K562 (cell line): ENCODE results near the gene PLA1A. TPM values are rescaled to one million over a fixed set of nuclear protein-coding genes. Genes with fewer than 3 reads are reported as not detected.

ENCODE experiments used
- ATAC-seq: fragments of 200-7000 bp; cut with Tn5 transposase; 3 replicates; pipeline ENCODE4 v1.9.1; 2020; ENCODE audit warnings: moderate library complexity
- BruUV-seq: library from RNA; stranded (reverse); fragments of 400-500 nt; replicated peaks from 2 replicates; lab custom pipeline; 2021; lab: Mats Ljungman, UMichigan
- CTCF ChIA-PET: fragments of 300-600 bp; formaldehyde crosslinking; extraction: SDS; loops from one replicate; lab custom pipeline; 2021; ENCODE audit warnings: low intra/inter-chr PET ratio; lab: Yijun Ruan, JAX
- POLR2A ChIA-PET: fragments of 300-600, 350-650 bp; sonication (Branson Sonifier 250); formaldehyde crosslinking; extraction: SDS; loops from one replicate; lab custom pipeline; 2021; ENCODE audit warnings: antibody characterized with exemption, inconsistent platforms; lab: Yijun Ruan, JAX
- DNase-seq, 4 experiments: peaks; one replicate each; pipeline versions ENCODE4 v3.0.0 to v3.0.0-alpha.2; 2011 to 2018; ENCODE audit warnings: low spot score in 3 of 4, mixed read lengths in 3 of 4; ENCODE audit errors: extremely low read depth in 1 of 4
- FAIRE-seq: peaks from 2 replicates; lab custom pipeline; 2011; peaks lifted over from hg19 to GRCh38; lab: Jason Lieb, UNC
- H2AFZ ChIP-seq: 2 replicates; pipeline ENCODE4 v1.6.0; 2011; ENCODE audit warnings: low read depth, low read length, control low read depth, inconsistent platforms
- H3K27ac ChIP-seq: fragments of 200-600 bp; 3 replicates; pipeline ENCODE4 v1.8.0; 2011; ENCODE audit warnings: low read depth, mild to moderate bottlenecking, control low read depth, inconsistent platforms, low read length, moderate library complexity, mixed read lengths; ENCODE audit errors: extremely low read depth
- H3K27me3 ChIP-seq, 2 experiments: fragments of 300-600 bp in 1 of 2; 2 replicates in 1 of 2; 3 replicates in 1 of 2; pipeline versions ENCODE4 v1.6.0 to v1.8.0; 2011; ENCODE audit warnings: inconsistent platforms in 2 of 2, low read length in 2 of 2, mild to moderate bottlenecking in 1 of 2, mixed read lengths in 1 of 2, moderate library complexity in 1 of 2; ENCODE audit not compliant: control insufficient read depth in 2 of 2, insufficient read depth in 2 of 2
- H3K36me3 ChIP-seq: fragments of 300-600 bp; 3 replicates; pipeline ENCODE4 v1.8.0; 2011; ENCODE audit warnings: mild to moderate bottlenecking, low read length, inconsistent platforms; ENCODE audit not compliant: control insufficient read depth, insufficient read depth
- H3K4me1 ChIP-seq, 2 experiments: fragments of 200-600 bp in 1 of 2; replicated peaks in 1 of 2; 2 replicates in 1 of 2; 3 replicates in 1 of 2; pipeline versions ENCODE4 v1.5.1 to v1.8.0; 2011; ENCODE audit warnings: inconsistent platforms in 2 of 2, low read length in 2 of 2, mild to moderate bottlenecking in 1 of 2, mixed read lengths in 1 of 2, moderate library complexity in 1 of 2; ENCODE audit not compliant: control insufficient read depth in 2 of 2, insufficient read depth in 2 of 2
- H3K4me2 ChIP-seq: 2 replicates; pipeline ENCODE4 v1.6.1; 2011; ENCODE audit warnings: low read length, control low read depth, inconsistent platforms, mixed read lengths; ENCODE audit not compliant: insufficient read depth
- H3K4me3 ChIP-seq: fragments of 200-600 bp; sonication (generic), shearing (Covaris generic); 2 replicates; pipeline ENCODE4 v1.5.1; 2016; ENCODE audit warnings: control low read depth, inconsistent platforms
- H3K79me2 ChIP-seq: fragments of 200-600 bp; 3 replicates; pipeline ENCODE4 v1.8.0; 2011; ENCODE audit warnings: low read length, inconsistent platforms; ENCODE audit not compliant: control insufficient read depth, insufficient read depth
- H3K9ac ChIP-seq, 2 experiments: 2 replicates each; pipeline versions ENCODE4 v1.6.0 to v1.6.1; 2011; ENCODE audit warnings: low read depth in 2 of 2, low read length in 2 of 2, control low read depth in 1 of 2, inconsistent platforms in 1 of 2, mild to moderate bottlenecking in 1 of 2, mixed read lengths in 1 of 2; ENCODE audit not compliant: insufficient read depth in 1 of 2
- H3K9me1 ChIP-seq: one replicate; pipeline ENCODE4 v1.6.0; 2011; ENCODE audit warnings: inconsistent platforms, mild to moderate bottlenecking, low read length, moderate library complexity; ENCODE audit not compliant: control insufficient read depth, insufficient read depth
- H3K9me3 ChIP-seq: replicated peaks from 2 replicates; pipeline ENCODE4 v1.5.1; 2011; ENCODE audit warnings: low read depth, low read length, inconsistent platforms; ENCODE audit not compliant: control insufficient read depth, insufficient read depth
- H4K20me1 ChIP-seq: replicated peaks from 2 replicates; pipeline ENCODE4 v1.6.1; 2011; ENCODE audit warnings: low read length, inconsistent platforms, mixed read lengths; ENCODE audit not compliant: control insufficient read depth, insufficient read depth
- CREBBP ChIP-seq: IDR thresholded peaks from one replicate; pipeline ENCODE4 v1.6.1; 2012; ENCODE audit warnings: low read depth, mild to moderate bottlenecking, control low read depth, inconsistent platforms, low read length
- E2F6 ChIP-seq, 2 experiments: IDR thresholded peaks; 2 replicates each; pipeline ENCODE4 v1.6.1; 2011; ENCODE audit warnings: borderline replicate concordance in 1 of 2, control low read depth in 1 of 2, low read depth in 1 of 2, low read length in 1 of 2, mild to moderate bottlenecking in 1 of 2, mixed read lengths in 1 of 2, moderate library complexity in 1 of 2; ENCODE audit not compliant: insufficient read depth in 1 of 2, insufficient read length in 1 of 2, poor library complexity in 1 of 2, severe bottlenecking in 1 of 2; ENCODE audit errors: extremely low read depth in 1 of 2
- HBP1 ChIP-seq: fragments of 450-650 bp; formaldehyde crosslinking; IDR thresholded peaks from 2 replicates; pipeline ENCODE4 v1.4.0; 2022; ENCODE audit warnings: missing genetic modification characterization
- HDAC2 ChIP-seq: fragments of 450-650 bp; IDR thresholded peaks from 2 replicates; pipeline ENCODE4 v1.6.1; 2016; ENCODE audit warnings: mild to moderate bottlenecking
- IRF9 ChIP-seq: fragments of 450-650 bp; IDR thresholded peaks from 2 replicates; pipeline ENCODE4 v1.6.1; 2016; ENCODE audit warnings: missing biosample characterization, missing genetic modification characterization
- MAFF ChIP-seq: IDR thresholded peaks from 2 replicates; pipeline ENCODE4 v1.6.1; 2012; ENCODE audit warnings: low read length, improper control_type of control experiment
- MCM3 ChIP-seq: fragments of 450-650 bp; IDR thresholded peaks from 2 replicates; pipeline ENCODE4 v1.6.1; 2016
- NRF1 ChIP-seq, 2 experiments: fragments of 450-650 bp; IDR thresholded peaks in 1 of 2; conservative IDR thresholded peaks in 1 of 2; 2 replicates each; pipeline ENCODE4 v1.6.1; 2014; ENCODE audit warnings: mild to moderate bottlenecking in 2 of 2
- RAD21 ChIP-seq, 2 experiments: fragments of 250-450 bp in 1 of 2; fragments of 450-650 bp in 1 of 2; sonication (Bioruptor Pico) in 1 of 2; formaldehyde crosslinking in 1 of 2; IDR thresholded peaks in 1 of 2; conservative IDR thresholded peaks in 1 of 2; 2 replicates each; pipeline versions ENCODE4 v1.4.0 to v1.8.0; 2020 to 2022; ENCODE audit warnings: mild to moderate bottlenecking in 2 of 2, moderate library complexity in 1 of 2
- SIN3B ChIP-seq: fragments of 450-650 bp; IDR thresholded peaks from 2 replicates; pipeline ENCODE4 v1.6.1; 2017; ENCODE audit warnings: low read depth, mild to moderate bottlenecking, moderate library complexity
- U2AF2 ChIP-seq: fragments of 200-400 bp; formaldehyde crosslinking; optimal IDR thresholded peaks from 2 replicates; pipeline ENCODE3; 2017; ENCODE audit warnings: low read depth, mild to moderate bottlenecking, low read length
- XRCC5 ChIP-seq: fragments of 200-400 bp; formaldehyde crosslinking; IDR thresholded peaks from 2 replicates; pipeline ENCODE4 v1.6.1; 2017; ENCODE audit warnings: low read depth, mild to moderate bottlenecking, low read length
- ZFP36 ChIP-seq: fragments of 150-350 bp; IDR thresholded peaks from 2 replicates; pipeline ENCODE4 v1.6.1; 2018; ENCODE audit warnings: low read length, low read depth; ENCODE audit not compliant: partially characterized antibody
- ZKSCAN1 ChIP-seq: fragments of 150-350 bp; IDR thresholded peaks from 2 replicates; pipeline ENCODE4 v1.6.1; 2016; ENCODE audit warnings: low read depth, low read length
- ZNF583 ChIP-seq: fragments of 250-450 bp; sonication (Bioruptor Pico); IDR thresholded peaks from 2 replicates; pipeline ENCODE4 v1.4.0; 2020
- ZNF655 ChIP-seq: fragments of 250-450 bp; sonication (Bioruptor Pico); IDR thresholded peaks from 2 replicates; pipeline ENCODE4 v1.5.0; 2021
- WGBS: fragments of 100-300 bp; shearing (Covaris generic); methylation state at CpG from one replicate; pipeline ENCODE4 v1.1.6; 2016; ENCODE audit warnings: low coverage, mixed read lengths; ENCODE audit not compliant: insufficient coverage; ENCODE audit errors: missing lambda C conversion rate; 5-methylcytosine and 5-hydroxymethylcytosine counted together
- in situ Hi-C: fragments of 300-500 bp; cut with MboI; formaldehyde crosslinking; loops from 4 replicates; pipeline ENCODE4 v1.15.0; 2018; ENCODE audit warnings: inconsistent platforms, mixed read lengths
- intact Hi-C: fragments of 100-400 bp; cut with micrococcal nuclease; formaldehyde crosslinking; loops from 2 replicates; pipeline ENCODE4 v1.14.2; 2022
- polyA plus RNA-seq, 8 experiments: library from polyadenylated mRNA; depleted of rRNA in 4 of 8; stranded (reverse) in 5 of 8; unstranded in 3 of 8; fragments of >200 nt; fragmentation: Nextera tagmentation in 2 of 8; fragmentation: Illumina TruSeq in 1 of 8; extraction: Ambion mirVana in 2 of 8; extraction: Trizol in 1 of 8; gene quantifications; 2 replicates each; pipeline versions ENCODE4 v1.2.1 to v1.2.3, GENCODE V29; 2011 to 2014; ENCODE audit warnings: inconsistent platforms in 1 of 8, missing spikeins in 1 of 8
- total RNA-seq, 7 experiments: library from RNA; depleted of rRNA in 6 of 7; stranded (reverse); fragments of >200 nt in 6 of 7; fragmentation: Illumina TruSeq in 2 of 7; extraction: Trizol in 2 of 7; gene quantifications; 2 replicates each; pipeline versions ENCODE4 v1.2.1 to v1.2.3, GENCODE V29; 2011 to 2021; ENCODE audit warnings: low replicate concordance in 1 of 7

Gene PLA1A
- total and polyA plus RNA-seq, 9 of the 15 experiments (the other 6 are each of a cell fraction or from before 2014, with no cell fraction given): not detected

- TF ChIP-seq IRF9 (tag) (no peak), MCM3 (no peak), RAD21 (CRISPR knock-in tag; conservative IDR thresholded peaks at IDR 0.05 in 1 of 2, IDR thresholded peaks at IDR 0.05 in 1 of 2) (no peak), HDAC2 (no peak), NRF1 (conservative IDR thresholded peaks at IDR 0.05 in 1 of 2, IDR thresholded peaks at IDR 0.05 in 1 of 2) (no peak), CREBBP (no peak), HBP1 (no peak)
Measured at GRCh38 chr3:119628390-119628789, 30.7 kb downstream of the PLA1A start (continued).

GRCh38 chr3:119628816-119629445 is 31.2 kb downstream of the PLA1A start:
- Histone ChIP-seq H3K4me3 (no peak overlapping the region), H3K27ac (no peak overlapping the region), H3K9ac (no peak overlapping the region), H3K4me2 (no peak overlapping the region), H3K4me1 (peaks cover 0 to 11% of the 10 kb centered on the region in 2 experiments; a peak in 4 of 5 replicates), H3K27me3 (no peaks in the 10 kb centered on the region), H4K20me1 (no peaks in the 10 kb centered on the region), H3K36me3 (no peaks in the 10 kb centered on the region), H2AFZ (no peak overlapping the region), H3K9me3 (no peaks in the 10 kb centered on the region), H3K9me1 (no peaks in the 10 kb centered on the region), H3K79me2 (no peaks in the 10 kb centered on the region)
- DNase-seq (no peak), FAIRE-seq (no peak), ATAC-seq (no peak)
- BruUV-seq: no TSS peak
- in situ Hi-C loops: no loop called here
- POLR2A ChIA-PET: no interaction called here
- intact Hi-C loops: no loop called here
- CTCF ChIA-PET: no interaction called here
- WGBS: 25% methylated on average over 1 of the region's 1 CpG
- TF ChIP-seq MAFF (no peak), ZFP36 (no peak), HDAC2 (no peak), SIN3B (no peak), ZNF583 (no peak), XRCC5 (no peak), ZNF655 (CRISPR knock-in tag) (no peak), U2AF2 (no peak), E2F6 (IDR thresholded peaks at IDR 0.05; ENCODE audit: borderline replicate concordance in 1 of 2, extremely low read depth in 1 of 2, insufficient read depth in 1 of 2, insufficient read length in 1 of 2, low read depth in 1 of 2, low read length in 1 of 2, poor library complexity in 1 of 2, severe bottlenecking in 1 of 2) (no peak), ZKSCAN1 (no peak)
